ENCODE measurements around the gene PTCD1.
A peak's percentile ranks its signal among the peaks of the same experiment; 100 is the strongest.
"Not testable (repeated sequence)": the region's sequence is repeated elsewhere in the genome, so short reads cannot be mapped to it uniquely, and the experiment has no call there.

Gene PTCD1

GRCh38 chr7:99380823-99381663 is 57.6 kb downstream of the PTCD1 start:
- Histone ChIP-seq H3K9ac (ENCODE audit: low read depth in 1 of 2, low read length in 2 of 2) (peak overlapping the region; percentile 27 to 32), H3K27ac (ENCODE audit: low read depth in 2 of 2, low read length in 2 of 2) (peak overlapping the region; percentile 70 to 88), H3K4me1 (ENCODE audit: control insufficient read depth in 2 of 2, insufficient read depth in 2 of 2, low read length in 2 of 2) (peaks cover 21 to 23% of the 10 kb centered on the region in 2 donors)

GRCh38 chr7:99380032-99380822 is 58.4 kb downstream of the PTCD1 start:
- Histone ChIP-seq H3K4me1 (ENCODE audit: control insufficient read depth in 2 of 2, insufficient read depth in 2 of 2, low read length in 2 of 2) (peaks cover 23 to 26% of the 10 kb centered on the region in 2 donors), H3K9me3 (ENCODE audit: control insufficient read depth in 2 of 2, low read length in 2 of 2) (no peaks in the 10 kb centered on the region), H3K27me3 (ENCODE audit: control insufficient read depth in 2 of 2, insufficient read depth in 2 of 2, low read length in 2 of 2) (no peaks in the 10 kb centered on the region), H3K9ac (ENCODE audit: low read depth in 1 of 2, low read length in 2 of 2) (peak overlapping the region; percentile 27 to 52), H3K27ac (ENCODE audit: low read depth in 2 of 2, low read length in 2 of 2) (peak overlapping the region; percentile 74 to 88), H3K4me3 (ENCODE audit: low read length in 2 of 2) (peak overlapping the region; percentile 5 to 62), H3K36me3 (ENCODE audit: control insufficient read depth in 2 of 2, insufficient read depth in 2 of 2, low read length in 2 of 2) (peaks cover 0 to 8% of the 10 kb centered on the region in 2 donors)

More at GRCh38 chr7:99380823-99381663, 57.6 kb downstream of the PTCD1 start:
- Histone ChIP-seq H3K36me3 (ENCODE audit: control insufficient read depth in 2 of 2, insufficient read depth in 2 of 2, low read length in 2 of 2) (peaks cover 4 to 8% of the 10 kb centered on the region in 2 donors), H3K4me3 (ENCODE audit: low read length in 2 of 2) (peak overlapping the region; percentile 5 to 62), H3K9me3 (ENCODE audit: control insufficient read depth in 2 of 2, low read length in 2 of 2) (no peaks in the 10 kb centered on the region), H3K27me3 (ENCODE audit: control insufficient read depth in 2 of 2, insufficient read depth in 2 of 2, low read length in 2 of 2) (no peaks in the 10 kb centered on the region)

GRCh38 chr7:99379693-99380031 is 58.9 kb downstream of the PTCD1 start:
- H3K36me3 ChIP-seq (ENCODE audit: control insufficient read depth in 2 of 2, insufficient read depth in 2 of 2, low read length in 2 of 2); H3K9me3 ChIP-seq (ENCODE audit: control insufficient read depth in 2 of 2, low read length in 2 of 2); H3K27me3 ChIP-seq (ENCODE audit: control insufficient read depth in 2 of 2, insufficient read depth in 2 of 2, low read length in 2 of 2): not testable (repeated sequence)
- peak overlapping the region; percentile 74 to 88 for H3K27ac ChIP-seq (ENCODE audit: low read depth in 2 of 2, low read length in 2 of 2)
- peak overlapping the region; percentile 5 to 62 for H3K4me3 ChIP-seq (ENCODE audit: low read length in 2 of 2)
- peak overlapping the region; percentile 37 to 52 for H3K9ac ChIP-seq (ENCODE audit: low read depth in 1 of 2, low read length in 2 of 2)
- H3K4me1 ChIP-seq (ENCODE audit: control insufficient read depth in 2 of 2, insufficient read depth in 2 of 2, low read length in 2 of 2), result peaks cover 23 to 26% of the 10 kb centered on the region in 2 donors

DNA sequence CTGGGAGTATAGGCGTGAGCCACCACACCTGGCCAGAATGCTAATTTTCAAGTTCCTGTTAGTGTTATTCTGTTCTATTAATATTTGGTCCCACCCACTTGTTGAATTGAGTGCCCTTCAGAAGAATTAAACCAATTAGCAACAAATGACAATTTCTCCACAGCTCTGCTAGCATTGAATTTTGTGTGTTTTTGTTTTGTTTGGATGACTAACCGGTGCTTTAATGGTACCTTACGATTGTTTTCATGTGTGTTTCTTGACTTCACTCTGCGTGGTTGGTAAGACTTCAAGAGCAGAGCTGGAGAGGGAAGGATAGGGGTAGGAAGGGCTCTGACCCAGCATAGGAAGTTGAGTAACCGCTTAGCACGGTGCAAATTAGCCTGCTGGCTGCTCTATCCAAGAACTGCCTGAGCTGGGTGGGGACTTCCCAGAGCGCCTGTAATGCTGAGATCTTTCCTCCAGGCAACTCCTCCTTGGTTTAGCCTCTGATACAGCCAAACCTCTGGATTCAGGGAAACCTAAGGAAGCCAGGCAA is 59.5 kb downstream of the PTCD1 start:
- Histone ChIP-seq H3K4me3 (ENCODE audit: low read length in 2 of 2) (peak overlapping the region in 1 of 2 donors; percentile 62), H3K9ac (ENCODE audit: low read depth in 1 of 2, low read length in 2 of 2) (peak overlapping the region; percentile 35 to 37), H3K4me1 (ENCODE audit: control insufficient read depth in 2 of 2, insufficient read depth in 2 of 2, low read length in 2 of 2) (peaks cover 23 to 26% of the 10 kb centered on the region in 2 donors), H3K27me3 (ENCODE audit: control insufficient read depth in 2 of 2, insufficient read depth in 2 of 2, low read length in 2 of 2) (no peaks in the 10 kb centered on the region), H3K9me3 (ENCODE audit: control insufficient read depth in 2 of 2, low read length in 2 of 2) (no peaks in the 10 kb centered on the region), H3K36me3 (ENCODE audit: control insufficient read depth in 2 of 2, insufficient read depth in 2 of 2, low read length in 2 of 2) (peaks cover 0 to 8% of the 10 kb centered on the region in 2 donors), H3K27ac (ENCODE audit: low read depth in 2 of 2, low read length in 2 of 2) (peak overlapping the region; percentile 74 to 88)

DNA sequence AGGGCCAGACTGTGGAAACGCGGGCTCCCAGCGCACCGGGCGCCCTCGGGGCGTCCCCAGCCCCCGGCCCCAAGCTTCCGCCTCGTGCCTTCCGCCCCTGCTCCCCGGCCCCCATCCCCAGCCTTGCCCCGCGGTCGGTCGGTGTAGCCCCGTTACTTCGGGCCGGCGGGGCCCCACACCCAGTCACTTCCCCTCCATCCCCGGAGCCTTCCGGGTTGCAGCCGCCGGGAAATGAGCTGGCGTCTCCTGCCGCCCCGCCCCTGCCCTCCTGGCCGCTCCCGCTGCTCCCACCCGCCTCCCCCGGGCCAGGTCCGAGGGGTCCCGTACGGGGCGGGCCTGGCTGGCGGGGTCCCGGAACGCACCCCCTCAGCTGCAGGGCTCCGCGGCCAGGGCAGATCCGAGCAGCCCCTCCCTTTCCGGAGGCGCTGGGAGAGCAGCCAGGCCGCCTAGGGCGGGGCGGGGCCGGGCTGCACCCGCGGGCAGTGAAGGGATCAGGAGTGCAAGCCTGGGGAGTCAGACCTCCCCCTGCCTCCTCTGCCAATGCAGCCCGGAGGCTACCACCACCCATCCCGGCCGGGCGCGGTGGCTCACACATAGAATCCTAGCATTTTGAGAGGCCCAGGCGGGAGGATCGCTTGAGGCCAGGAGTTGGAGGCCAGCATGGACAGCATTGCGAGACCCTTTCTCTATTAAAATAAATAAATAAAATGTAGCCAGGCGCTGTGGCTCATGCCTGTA is 63.4 kb downstream of the PTCD1 start:
- peak overlapping the region; percentile 60 to 65 for H3K9ac ChIP-seq (ENCODE audit: low read depth in 1 of 2, low read length in 2 of 2)
- H3K36me3 ChIP-seq (ENCODE audit: control insufficient read depth in 2 of 2, insufficient read depth in 2 of 2, low read length in 2 of 2), result peaks cover 2 to 4% of the 10 kb centered on the region in 2 donors

DNA sequence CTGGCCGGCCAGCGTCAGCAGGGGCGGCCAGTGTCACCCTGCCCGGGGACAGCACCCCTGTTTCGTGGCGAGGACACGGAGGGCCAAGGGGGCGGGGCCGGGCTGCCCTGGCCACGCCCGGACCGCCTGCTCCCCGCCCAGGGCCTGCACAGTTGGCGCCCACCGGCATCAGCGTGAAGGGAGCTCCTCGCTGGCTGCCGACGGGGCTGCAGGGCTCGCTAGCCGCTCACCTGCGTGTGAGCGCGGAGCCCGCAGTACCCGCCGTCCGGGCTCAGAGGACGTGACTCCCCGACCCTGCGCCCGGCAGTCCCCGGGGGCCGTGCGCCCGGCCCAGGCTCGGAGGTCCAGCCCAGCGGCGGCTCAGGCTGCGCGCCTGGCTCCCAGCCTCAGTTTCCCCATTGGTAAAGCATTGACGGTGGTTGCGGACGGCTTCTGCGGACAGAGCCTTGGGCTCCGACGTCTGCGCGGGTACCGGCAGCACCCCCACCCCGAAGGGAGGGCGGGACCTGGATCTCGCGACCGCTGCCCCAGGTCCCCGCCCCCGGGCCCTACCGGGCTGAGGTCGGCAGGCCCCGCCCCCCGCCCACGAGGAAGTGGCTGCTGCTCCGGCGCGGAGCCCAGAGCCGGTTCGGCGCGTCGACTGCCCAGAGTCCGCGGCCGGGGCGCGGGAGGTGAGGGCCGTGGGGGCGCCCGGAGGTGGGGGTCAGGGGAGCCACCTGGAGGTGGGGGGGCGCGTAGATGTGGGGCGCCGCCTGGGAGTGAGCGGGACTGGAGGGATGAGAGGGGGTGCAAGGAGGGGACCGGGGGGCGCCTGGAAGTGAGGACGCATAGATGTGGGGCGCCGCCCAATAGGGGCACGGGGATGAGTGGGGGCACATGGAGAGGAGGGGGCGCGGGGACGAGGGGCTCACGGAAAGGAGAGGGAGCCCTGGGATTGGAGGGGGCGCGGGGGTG is 64.2 kb downstream of the PTCD1 start, which contains the start of gene ARPC1B:
ARPC1B (plus strand) TSS at position 620 of the 954 bp plus-strand sequence. CDS start 10,985 bp downstream, outside the sequence.
- Histone ChIP-seq H3K9me3 (ENCODE audit: control insufficient read depth in 2 of 2, low read length in 2 of 2) (no peaks in the 10 kb centered on the region), H3K27ac (ENCODE audit: low read depth in 2 of 2, low read length in 2 of 2) (peak within 1 kb of the TSS; percentile 87), H3K4me1 (ENCODE audit: control insufficient read depth in 2 of 2, insufficient read depth in 2 of 2, low read length in 2 of 2) (peaks cover 12 to 18% of the 10 kb centered on the region in 2 donors), H3K27me3 (ENCODE audit: control insufficient read depth in 2 of 2, insufficient read depth in 2 of 2, low read length in 2 of 2) (no peaks in the 10 kb centered on the region), H3K36me3 (ENCODE audit: control insufficient read depth in 2 of 2, insufficient read depth in 2 of 2, low read length in 2 of 2) (peaks cover 4% of the 10 kb centered on the region in 2 donors), H3K9ac (ENCODE audit: low read depth in 1 of 2, low read length in 2 of 2) (peak within 1 kb of the TSS; percentile 60 to 77), H3K4me3 (ENCODE audit: low read length in 2 of 2) (peak within 1 kb of the TSS; percentile 64 to 72)

More for the DNA sequence above, 63.4 kb downstream of the PTCD1 start:
- Histone ChIP-seq H3K4me1 (ENCODE audit: control insufficient read depth in 2 of 2, insufficient read depth in 2 of 2, low read length in 2 of 2) (peaks cover 20 to 23% of the 10 kb centered on the region in 2 donors), H3K27ac (ENCODE audit: low read depth in 2 of 2, low read length in 2 of 2) (peak overlapping the region; percentile 87), H3K9me3 (ENCODE audit: control insufficient read depth in 2 of 2, low read length in 2 of 2) (no peaks in the 10 kb centered on the region), H3K4me3 (ENCODE audit: low read length in 2 of 2) (peak overlapping the region; percentile 64 to 72), H3K27me3 (ENCODE audit: control insufficient read depth in 2 of 2, insufficient read depth in 2 of 2, low read length in 2 of 2) (no peaks in the 10 kb centered on the region)

GRCh38 chr7:99373091-99374066 is 65.2 kb downstream of the PTCD1 start:
- H3K9me3 ChIP-seq (ENCODE audit: control insufficient read depth in 2 of 2, low read length in 2 of 2), result no peaks in the 10 kb centered on the region
- H3K9ac ChIP-seq (ENCODE audit: low read depth in 1 of 2, low read length in 2 of 2), result peak overlapping the region; percentile 52 to 77
- H3K36me3 ChIP-seq (ENCODE audit: control insufficient read depth in 2 of 2, insufficient read depth in 2 of 2, low read length in 2 of 2), result peaks cover 4% of the 10 kb centered on the region in 2 donors
- H3K27me3 ChIP-seq (ENCODE audit: control insufficient read depth in 2 of 2, insufficient read depth in 2 of 2, low read length in 2 of 2), result no peaks in the 10 kb centered on the region
- H3K4me3 ChIP-seq (ENCODE audit: low read length in 2 of 2), result peak overlapping the region in 1 of 2 donors; percentile 72
- H3K4me1 ChIP-seq (ENCODE audit: control insufficient read depth in 2 of 2, insufficient read depth in 2 of 2, low read length in 2 of 2), result peaks cover 11 to 15% of the 10 kb centered on the region in 2 donors
- peak overlapping the region; percentile 7 to 87 for H3K27ac ChIP-seq (ENCODE audit: low read depth in 2 of 2, low read length in 2 of 2)

Measured in mucosa of rectum (tissue), 2 donors.